ENCODE measurements around the gene RALBP1.
"Not testable (repeated sequence)": the region's sequence is repeated elsewhere in the genome, so short reads cannot be mapped to it uniquely, and the experiment has no call there.

RALBP1 gene

DNA sequence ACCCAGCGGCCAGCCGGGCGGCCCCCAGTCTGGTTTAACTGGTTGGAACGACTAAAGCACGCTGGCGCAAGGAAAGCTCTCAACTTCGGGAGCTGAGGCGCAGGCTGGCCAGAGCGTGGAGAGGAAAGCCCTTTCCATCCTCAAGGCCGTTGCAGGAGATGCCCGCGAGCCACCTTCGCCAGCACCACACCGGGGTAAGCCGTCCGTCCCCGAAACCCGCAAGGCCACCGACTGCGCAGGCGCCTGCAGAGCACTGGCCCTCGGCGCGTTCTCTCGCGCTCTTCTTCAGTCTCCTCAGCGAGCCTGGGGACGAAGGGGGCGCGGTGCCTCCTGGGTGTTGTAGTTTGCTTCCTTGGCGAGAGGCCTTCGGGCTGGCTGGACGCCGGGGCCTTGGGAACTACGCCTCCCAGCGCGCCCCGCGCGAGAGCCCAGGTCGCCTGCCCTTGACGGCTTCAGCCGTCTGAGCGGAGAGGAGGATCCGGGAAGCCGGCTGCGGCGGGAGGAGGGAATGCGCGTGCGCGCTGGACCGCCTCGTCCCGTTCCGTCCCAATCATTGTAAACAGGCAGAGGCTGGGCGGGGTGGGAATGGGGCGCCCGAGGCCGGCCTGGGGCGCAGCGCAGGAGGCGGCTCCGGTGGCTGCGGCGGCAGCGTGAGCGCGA lies at the start of gene RALBP1:
Gene RALBP1, plus strand, starts transcription at position 531 of the 660 bp plus-strand sequence. CDS start 37,533 bp downstream, outside the sequence.
- peak; percentile 97 for DNase-seq

DNA sequence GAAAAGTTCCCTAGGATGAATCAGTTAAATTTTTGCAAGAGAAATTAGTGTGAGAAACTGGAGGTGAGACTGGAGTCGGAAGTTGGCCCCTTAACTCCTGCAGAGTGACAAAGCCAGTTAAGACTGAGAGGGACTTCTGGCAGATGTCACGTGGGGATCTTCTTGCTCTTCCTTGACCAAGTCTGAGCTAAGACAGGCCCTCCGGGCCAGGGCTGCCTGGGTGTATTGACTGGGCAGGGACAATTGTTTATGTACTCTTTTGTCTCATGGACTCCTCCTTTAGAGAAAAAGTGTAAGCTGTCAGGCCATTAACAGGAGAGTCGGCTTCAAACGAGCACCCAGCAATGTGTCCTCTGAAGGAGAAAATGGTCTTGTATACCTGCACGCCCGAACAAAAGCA lies 48.6 kb upstream of the RALBP1 start:
- DNase-seq: no peak

GRCh38 chr18:9428301-9428706 lies 47.0 kb upstream of the RALBP1 start:
- DNase-seq: peak; percentile 17

- no peak for DNase-seq
Measured at GRCh38 chr18:9428862-9429661, 46.3 kb upstream of the RALBP1 start.

GRCh38 chr18:9429662-9429993 lies 45.7 kb upstream of the RALBP1 start:
- no peak for DNase-seq

GRCh38 chr18:9430315-9430714 lies 45.0 kb upstream of the RALBP1 start:
- not testable (repeated sequence) for DNase-seq

GRCh38 chr18:9431296-9431695 lies 44.0 kb upstream of the RALBP1 start:
- no peak for DNase-seq

DNA sequence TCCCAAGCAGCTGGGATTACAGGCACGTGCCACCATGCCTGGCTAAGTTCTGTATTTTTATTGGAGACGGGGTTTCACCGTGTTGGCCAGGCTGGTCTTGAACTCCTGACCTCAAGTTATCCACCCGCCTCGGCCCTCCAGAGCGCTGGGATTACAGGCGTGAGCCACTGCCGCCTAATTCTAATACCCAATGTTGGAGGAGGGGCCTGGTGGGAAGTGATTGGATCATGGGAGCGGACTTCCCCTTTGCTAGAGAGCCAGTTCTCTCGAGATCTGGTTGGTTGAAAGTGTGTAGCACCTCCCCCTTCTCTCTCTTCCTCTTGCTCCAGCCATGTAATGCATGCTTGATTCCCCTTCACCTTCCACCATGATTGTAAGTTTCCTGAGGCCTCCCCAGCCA lies 42.2 kb upstream of the RALBP1 start:
- not testable (repeated sequence) for DNase-seq

DNA sequence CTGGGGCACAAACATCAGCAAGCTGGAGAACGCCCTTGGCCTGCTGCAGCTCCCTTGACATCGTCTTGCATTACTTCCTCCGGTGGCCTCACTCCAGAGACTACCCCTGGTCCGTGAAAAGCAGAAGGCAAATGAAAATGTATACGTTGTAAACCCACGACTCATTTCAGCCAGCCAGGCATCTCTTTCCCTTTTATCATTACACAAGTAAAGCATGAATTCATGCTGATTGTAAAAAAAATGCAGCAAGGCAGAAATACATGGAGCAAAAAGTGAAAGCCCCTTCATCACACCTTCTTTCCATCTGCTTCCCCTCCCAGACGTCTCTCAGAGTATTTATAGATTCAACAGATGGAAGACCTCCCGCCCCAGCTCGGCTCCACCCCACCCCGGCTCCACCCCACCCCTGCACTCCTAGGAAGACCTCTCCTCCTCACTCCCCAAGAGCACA lies 41.6 kb upstream of the RALBP1 start:
- no peak for DNase-seq

GRCh38 chr18:9434122-9434701 lies 41.1 kb upstream of the RALBP1 start:
- no peak for DNase-seq

DNA sequence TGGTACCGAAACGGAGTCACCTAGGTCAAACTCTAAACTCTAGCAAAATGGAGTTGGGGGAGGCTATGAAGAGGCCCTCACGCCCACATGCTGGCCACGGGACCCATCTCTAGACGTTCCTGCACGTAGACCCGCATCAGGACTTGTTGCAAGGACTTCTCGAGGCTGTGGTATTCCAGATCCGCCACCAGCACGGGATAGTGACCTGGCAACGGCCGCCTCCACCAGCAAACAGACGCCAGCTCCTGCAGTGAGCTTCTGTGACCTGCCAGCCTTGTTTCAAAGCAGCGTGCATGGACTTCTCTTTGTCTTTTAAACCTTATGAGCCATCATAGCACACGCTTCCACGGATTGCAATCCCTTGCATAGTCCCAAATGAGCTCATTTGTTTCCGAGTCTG lies 40.3 kb upstream of the RALBP1 start:
- DNase-seq: no peak

- DNase-seq: no peak
Measured at GRCh38 chr18:9436206-9436929, 38.9 kb upstream of the RALBP1 start.

DNA sequence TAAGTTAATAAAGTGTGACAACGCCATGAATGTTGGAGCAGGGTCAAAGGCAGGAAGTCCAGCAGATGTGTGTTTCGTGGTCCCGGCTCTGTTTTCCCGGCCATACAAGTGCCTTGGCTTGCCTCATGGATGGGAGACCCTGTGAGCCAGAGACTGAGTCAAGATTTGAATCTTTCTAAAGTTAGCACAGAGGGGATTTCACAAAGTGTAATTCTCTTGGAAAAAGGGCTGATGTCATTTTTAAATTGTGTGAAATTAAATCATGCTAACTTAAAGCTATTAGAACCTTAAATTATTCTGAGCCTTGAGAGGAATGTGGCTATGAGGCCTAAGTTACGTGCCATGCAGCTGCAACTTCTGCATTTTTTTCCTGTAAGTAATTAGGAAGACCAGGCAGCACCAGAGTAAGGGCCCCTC lies 38.3 kb upstream of the RALBP1 start:
- DNase-seq: no peak

- no peak for DNase-seq
Measured at GRCh38 chr18:9437672-9438071, 37.6 kb upstream of the RALBP1 start.

GRCh38 chr18:9441061-9441460 lies 34.3 kb upstream of the RALBP1 start:
- DNase-seq: no peak

DNA sequence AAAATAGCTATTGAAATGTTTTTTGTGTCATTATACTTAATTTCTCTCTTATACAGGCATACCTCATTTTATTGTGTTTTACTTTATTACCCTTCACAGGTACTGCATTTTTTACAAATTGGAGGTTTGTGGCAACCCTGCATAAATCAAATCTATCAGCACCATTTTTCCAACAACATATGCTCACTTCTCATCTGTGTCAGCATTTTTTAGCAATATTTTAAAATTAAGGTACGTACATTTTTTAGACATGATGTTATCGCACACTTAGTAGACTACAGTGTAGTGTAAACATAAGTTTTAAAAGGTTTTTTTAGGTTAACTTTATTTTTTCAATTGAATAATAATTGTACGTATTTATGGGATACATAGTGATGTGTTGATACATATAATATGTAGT lies 30.8 kb upstream of the RALBP1 start:
- DNase-seq: no peak

DNA sequence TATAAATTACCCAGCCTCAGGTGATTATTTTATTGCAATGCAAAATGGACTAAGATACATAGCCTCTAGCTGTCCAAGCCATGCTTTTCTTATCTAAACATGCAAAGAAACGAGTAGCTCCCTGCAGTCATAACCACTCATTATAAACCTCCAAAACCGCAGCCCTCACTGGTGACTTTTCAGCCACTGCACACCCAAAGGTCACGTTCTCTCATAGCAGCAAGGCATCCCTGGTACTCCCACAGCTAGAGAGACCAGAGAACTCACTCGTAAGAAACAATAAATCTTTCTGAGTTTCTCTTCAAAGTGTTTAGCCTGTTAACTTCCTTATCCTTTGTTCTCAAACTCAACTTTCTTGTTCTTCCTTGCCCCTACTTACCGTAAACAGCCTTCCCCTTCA lies 28.5 kb upstream of the RALBP1 start:
- no peak for DNase-seq

GRCh38 chr18:9447334-9447733 lies 28.0 kb upstream of the RALBP1 start:
- DNase-seq: no peak

GRCh38 chr18:9449600-9450414 lies 25.5 kb upstream of the RALBP1 start:
- no peak for DNase-seq

DNA sequence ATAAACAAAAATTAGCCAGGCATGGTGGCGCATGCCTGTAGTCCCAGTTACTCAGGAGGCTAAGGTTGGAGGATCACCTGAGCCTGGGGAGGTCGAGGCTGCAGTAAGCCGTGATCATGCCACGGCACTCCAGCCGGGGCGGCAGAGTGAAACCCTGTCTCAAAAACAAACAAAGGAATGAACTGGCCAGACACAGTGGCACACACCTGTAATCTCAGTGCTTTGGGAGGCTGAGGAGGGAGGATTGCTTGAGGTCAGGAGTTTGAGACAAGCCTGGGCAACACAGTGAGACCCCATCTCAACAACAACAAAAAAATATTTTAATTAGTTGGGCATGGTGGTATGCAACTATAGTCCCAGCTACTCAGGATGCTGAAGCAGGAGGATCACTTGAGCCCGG lies 24.4 kb upstream of the RALBP1 start:
- not testable (repeated sequence) for DNase-seq

DNA sequence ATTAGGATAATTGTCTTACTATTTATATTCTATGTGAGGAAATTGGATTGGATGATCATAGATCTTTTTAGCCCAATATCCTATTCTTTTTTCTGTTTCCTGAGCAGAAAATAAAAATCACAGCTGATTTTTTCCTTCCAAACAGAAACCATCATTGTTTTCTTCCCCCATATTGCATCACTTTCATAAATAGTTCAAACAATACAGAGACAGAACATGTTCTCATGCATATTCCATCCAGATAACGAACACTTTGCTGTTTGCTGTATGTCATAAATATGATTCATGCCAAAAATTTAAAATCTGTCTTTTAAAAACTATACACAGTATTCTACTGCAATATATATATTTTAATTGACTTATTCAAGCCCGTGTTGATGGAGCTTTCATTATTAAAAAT lies 22.0 kb upstream of the RALBP1 start:
- DNase-seq: no peak

DNA sequence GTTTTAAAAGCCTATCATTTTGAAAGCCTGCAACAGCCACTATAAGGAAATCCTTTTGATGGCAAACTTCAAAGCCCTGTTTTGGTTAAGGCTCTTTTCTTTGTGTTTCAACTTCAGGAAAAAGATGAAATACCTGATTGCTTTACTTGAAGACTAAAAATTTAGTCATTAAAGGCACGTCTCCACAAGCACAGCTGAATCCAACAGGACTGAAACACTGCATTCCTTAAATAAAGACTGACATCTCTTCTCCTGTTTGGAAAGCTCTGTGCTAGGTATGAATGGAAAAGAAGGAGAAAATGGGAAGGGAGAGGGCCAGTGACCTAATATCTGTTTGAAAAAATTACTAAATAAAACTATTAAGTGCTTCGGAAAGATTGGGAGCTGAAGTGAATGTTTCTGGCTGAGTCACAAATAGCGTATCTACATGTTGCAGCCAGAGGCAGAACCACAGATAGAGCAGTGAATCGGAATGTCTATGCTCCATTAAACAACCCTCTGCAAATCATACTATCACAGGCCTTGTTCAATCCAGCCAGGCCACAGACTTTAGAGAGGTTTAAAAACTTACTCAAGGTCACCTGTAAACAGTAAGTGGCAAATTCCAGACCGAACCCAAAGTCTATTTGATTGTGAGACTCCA lies 21.1 kb upstream of the RALBP1 start:
- no peak for DNase-seq
